HG03469 (cell line): ENCODE data around the gene SPTBN1.

Experiments
- ATAC-seq: cut with Tn5 transposase; IDR thresholded peaks from one replicate; pipeline ENCODE4 v1.9.1; 2021; ENCODE audit warnings: mild to moderate bottlenecking, moderate library complexity, moderate number of reproducible peaks; ENCODE audit not compliant: unreplicated experiment

SPTBN1 gene

GRCh38 chr2:54455563-54456361 is at the start of gene SPTBN1:
Gene SPTBN1, plus strand, starts transcription at chr2:54456327. Its CDS starts 70,092 bp downstream, at chr2:54526419.
- ATAC-seq: no peak

GRCh38 chr2:54407693-54408092 is 48.4 kb upstream of the SPTBN1 start:
- ATAC-seq: no peak

GRCh38 chr2:54408288-54408687 is 47.8 kb upstream of the SPTBN1 start:
- no peak for ATAC-seq

- no peak for ATAC-seq
Observed at GRCh38 chr2:54409752-54410151, 46.4 kb upstream of the SPTBN1 start.

- ATAC-seq: no peak
Observed at GRCh38 chr2:54411801-54412354, 44.2 kb upstream of the SPTBN1 start.

GRCh38 chr2:54416166-54416813 is 39.8 kb upstream of the SPTBN1 start:
- no peak for ATAC-seq

- no peak for ATAC-seq
Observed at GRCh38 chr2:54416938-54417337, 39.2 kb upstream of the SPTBN1 start.

GRCh38 chr2:54417577-54417976 is 38.5 kb upstream of the SPTBN1 start:
- no peak for ATAC-seq

- no peak for ATAC-seq
Observed at GRCh38 chr2:54419388-54419787, 36.7 kb upstream of the SPTBN1 start.

GRCh38 chr2:54419855-54420523 is 36.1 kb upstream of the SPTBN1 start:
- no peak for ATAC-seq

- ATAC-seq: no peak
Observed at GRCh38 chr2:54420524-54421172, 35.5 kb upstream of the SPTBN1 start.

GRCh38 chr2:54422072-54422581 is 34.0 kb upstream of the SPTBN1 start:
- no peak for ATAC-seq

GRCh38 chr2:54423213-54423612 is 32.9 kb upstream of the SPTBN1 start:
- no peak for ATAC-seq

- no peak for ATAC-seq
Observed at GRCh38 chr2:54424555-54425163, 31.5 kb upstream of the SPTBN1 start.

GRCh38 chr2:54428108-54428831 is 27.9 kb upstream of the SPTBN1 start:
- no peak for ATAC-seq

- ATAC-seq: no peak
Observed at GRCh38 chr2:54429054-54429453, 27.1 kb upstream of the SPTBN1 start.

- ATAC-seq: no peak
Observed at GRCh38 chr2:54429811-54430551, 26.1 kb upstream of the SPTBN1 start.

- ATAC-seq: no peak
Observed at GRCh38 chr2:54430649-54431048, 25.5 kb upstream of the SPTBN1 start.
